H1 (cell line): Measurements from ENCODE around the gene KPNA6. TPM values are rescaled to one million over a fixed set of nuclear protein-coding genes. Genes with fewer than 3 reads are reported as not detected.

Source experiments
- CTCF ChIA-PET: fragments of 300-600 bp; sonication (Branson Sonifier 250); formaldehyde crosslinking; loops from one replicate; lab custom pipeline; 2021; ENCODE audit not compliant: partially characterized antibody; lab: Charles Lee
- POLR2A ChIA-PET: fragments of 300-600 bp; sonication (Branson Sonifier 250); formaldehyde crosslinking; loops from one replicate; lab custom pipeline; 2021; ENCODE audit warnings: inconsistent platforms; ENCODE audit not compliant: partially characterized antibody; lab: Charles Lee
- DNase-seq, 2 experiments: peaks; one replicate each; pipeline versions ENCODE4 v3.0.0 to v3.0.0-alpha.2; 2010 to 2022; ENCODE audit warnings: low spot score in 2 of 2, low read depth in 1 of 2, mixed read lengths in 1 of 2
- FAIRE-seq: peaks from 2 replicates; lab custom pipeline; 2011; peaks lifted over from hg19 to GRCh38; lab: Jason Lieb, UNC
- H2AFZ ChIP-seq: 2 replicates; pipeline ENCODE4 v1.8.1; 2012; ENCODE audit warnings: low read length, inconsistent platforms
- H2AK5ac ChIP-seq: 2 replicates; pipeline ENCODE4 v1.6.1; 2013; ENCODE audit warnings: low read depth, low read length
- H2BK120ac ChIP-seq: replicated peaks from 2 replicates; pipeline ENCODE3; 2013; ENCODE audit warnings: low read depth, low read length, inconsistent platforms
- H2BK12ac ChIP-seq: 2 replicates; pipeline ENCODE4 v1.6.1; 2013; ENCODE audit warnings: low read depth, low read length
- H2BK15ac ChIP-seq: 2 replicates; pipeline ENCODE4 v1.6.1; 2013; ENCODE audit warnings: low read length
- H2BK20ac ChIP-seq: 2 replicates; pipeline ENCODE4 v1.6.1; 2013; ENCODE audit warnings: low read length
- H2BK5ac ChIP-seq: 2 replicates; pipeline ENCODE4 v1.6.1; 2013; ENCODE audit warnings: low read depth, low read length
- H3K14ac ChIP-seq: 2 replicates; pipeline ENCODE4 v1.6.1; 2013; ENCODE audit warnings: inconsistent platforms; ENCODE audit not compliant: insufficient read length
- H3K18ac ChIP-seq: 2 replicates; pipeline ENCODE4 v1.6.1; 2013; ENCODE audit warnings: low read length; ENCODE audit errors: extremely low read depth
- H3K23ac ChIP-seq: 2 replicates; pipeline ENCODE4 v1.6.1; 2013; ENCODE audit warnings: inconsistent platforms; ENCODE audit not compliant: insufficient read length
- H3K23me2 ChIP-seq: 2 replicates; pipeline ENCODE4 v1.6.1; 2013; ENCODE audit warnings: low read depth, low read length
- H3K27ac ChIP-seq: 2 replicates; pipeline ENCODE4 v1.6.1; 2011; ENCODE audit warnings: low read depth, low read length, inconsistent platforms
- H3K27me3 ChIP-seq, 4 experiments: replicated peaks in 1 of 4; 1 replicate in 1 of 4; 2 replicates in 3 of 4; pipeline versions ENCODE4 v1.6.1 to v1.8.1; 2011 to 2013; ENCODE audit warnings: low read length in 3 of 4, mild to moderate bottlenecking in 3 of 4, inconsistent platforms in 2 of 4, mixed read lengths in 2 of 4, moderate library complexity in 1 of 4; ENCODE audit not compliant: control insufficient read depth in 3 of 4, insufficient read depth in 3 of 4; ENCODE audit errors: extremely low read depth in 1 of 4
- H3K36me3 ChIP-seq, 4 experiments: 2 replicates each; pipeline versions ENCODE4 v1.6.1 to v1.8.1; 2011 to 2013; ENCODE audit warnings: mild to moderate bottlenecking in 4 of 4, low read length in 3 of 4, moderate library complexity in 2 of 4, control low read depth in 1 of 4, inconsistent platforms in 1 of 4; ENCODE audit not compliant: insufficient read depth in 4 of 4, control insufficient read depth in 2 of 4
- H3K4ac ChIP-seq: replicated peaks from 2 replicates; pipeline ENCODE3; 2013; ENCODE audit warnings: low read length, low read depth, mixed read lengths, inconsistent platforms; ENCODE audit not compliant: insufficient read length
- H3K4me1 ChIP-seq, 4 experiments: replicated peaks in 1 of 4; 1 replicate in 1 of 4; 2 replicates in 3 of 4; pipeline versions ENCODE4 v1.6.1 to v1.8.1; 2011 to 2013; ENCODE audit warnings: low read length in 3 of 4, inconsistent platforms in 2 of 4, mixed read lengths in 1 of 4; ENCODE audit not compliant: insufficient read depth in 4 of 4, control insufficient read depth in 3 of 4
- H3K4me2 ChIP-seq, 2 experiments: 2 replicates each; pipeline versions ENCODE4 v1.6.1 to v1.8.1; 2011 to 2013; ENCODE audit warnings: low read depth in 2 of 2, low read length in 2 of 2, control low read depth in 1 of 2, inconsistent platforms in 1 of 2, mild to moderate bottlenecking in 1 of 2; ENCODE audit not compliant: insufficient read depth in 1 of 2
- H3K4me3 ChIP-seq, 4 experiments: fragments of 200-600, 300-600 bp in 1 of 4; sonication (generic), shearing (Covaris generic), sonication (Bioruptor Twin) in 1 of 4; 2 replicates each; pipeline versions ENCODE4 v1.5.1 to v1.8.1; 2011 to 2016; ENCODE audit warnings: low read length in 4 of 4, low read depth in 3 of 4, control low read depth in 2 of 4, inconsistent platforms in 2 of 4, mild to moderate bottlenecking in 2 of 4, mixed read lengths in 1 of 4, moderate library complexity in 1 of 4; ENCODE audit not compliant: insufficient read depth in 2 of 4; ENCODE audit errors: extremely low read depth in 1 of 4
- H3K56ac ChIP-seq: replicated peaks from 2 replicates; pipeline ENCODE3; 2013; ENCODE audit warnings: low read depth, mild to moderate bottlenecking, mixed read lengths, low read length, inconsistent platforms; ENCODE audit not compliant: insufficient read length
- H3K79me1 ChIP-seq: 2 replicates; pipeline ENCODE4 v1.6.1; 2013; ENCODE audit warnings: low read depth, low read length, control low read depth
- H3K79me2 ChIP-seq, 2 experiments: 2 replicates each; pipeline versions ENCODE4 v1.6.1 to v1.8.1; 2012 to 2013; ENCODE audit warnings: low read length in 2 of 2, mild to moderate bottlenecking in 2 of 2, inconsistent platforms in 1 of 2; ENCODE audit not compliant: insufficient read depth in 2 of 2, control insufficient read depth in 1 of 2
- H3K9ac ChIP-seq, 4 experiments: replicated peaks in 1 of 4; 1 replicate in 1 of 4; 2 replicates in 3 of 4; pipeline versions ENCODE4 v1.6.1 to v1.8.1; 2011 to 2013; ENCODE audit warnings: low read depth in 3 of 4, low read length in 3 of 4, control low read depth in 2 of 4, mild to moderate bottlenecking in 2 of 4, moderate library complexity in 2 of 4, inconsistent platforms in 1 of 4; ENCODE audit errors: extremely low read depth in 1 of 4
- H3K9me3 ChIP-seq, 2 experiments: 2 replicates each; pipeline versions ENCODE4 v1.6.1 to v1.8.1; 2012 to 2013; ENCODE audit warnings: mild to moderate bottlenecking in 2 of 2, moderate library complexity in 2 of 2, control low read depth in 1 of 2, inconsistent platforms in 1 of 2, low read depth in 1 of 2, low read length in 1 of 2, mixed read lengths in 1 of 2; ENCODE audit not compliant: insufficient read depth in 2 of 2
- H4K20me1 ChIP-seq, 2 experiments: replicated peaks in 1 of 2; 2 replicates each; pipeline versions ENCODE3 to v1.8.1; 2011 to 2013; ENCODE audit warnings: inconsistent platforms in 2 of 2, low read length in 2 of 2, mild to moderate bottlenecking in 1 of 2; ENCODE audit not compliant: insufficient read depth in 2 of 2, control insufficient read depth in 1 of 2
- H4K5ac ChIP-seq: 2 replicates; pipeline ENCODE4 v1.6.1; 2013; ENCODE audit warnings: low read length, low read depth, mixed read lengths, inconsistent platforms; ENCODE audit not compliant: insufficient read length
- H4K8ac ChIP-seq: 2 replicates; pipeline ENCODE4 v1.8.0; 2013; ENCODE audit warnings: mild to moderate bottlenecking, moderate library complexity, low read length, inconsistent platforms; ENCODE audit not compliant: insufficient read depth; ENCODE audit errors: extremely low read depth
- H4K91ac ChIP-seq: replicated peaks from 2 replicates; pipeline ENCODE3; 2013; ENCODE audit warnings: low read length, mixed read lengths, inconsistent platforms; ENCODE audit not compliant: insufficient read length
- ATF2 ChIP-seq: IDR thresholded peaks from 2 replicates; pipeline ENCODE4 v1.6.1; 2012; ENCODE audit warnings: low read length, inconsistent platforms
- BRCA1 ChIP-seq: IDR thresholded peaks from 2 replicates; pipeline ENCODE4 v1.6.1; 2012; ENCODE audit warnings: low read depth, low read length, improper control_type of control experiment
- CHD1 ChIP-seq: IDR thresholded peaks from 2 replicates; pipeline ENCODE4 v1.6.1; 2012; ENCODE audit warnings: low read depth, low read length, improper control_type of control experiment
- EP300 ChIP-seq, 2 experiments: IDR thresholded peaks; 1 replicate in 1 of 2; 2 replicates in 1 of 2; pipeline ENCODE4 v1.6.1; 2011 to 2012; ENCODE audit warnings: low read depth in 2 of 2, low read length in 2 of 2, mild to moderate bottlenecking in 2 of 2, borderline replicate concordance in 1 of 2, inconsistent platforms in 1 of 2, moderate library complexity in 1 of 2
- KDM1A ChIP-seq: fragments of 200-600, 300-600 bp; sonication (generic); IDR thresholded peaks from 2 replicates; pipeline ENCODE4 v1.7.1; 2016; ENCODE audit warnings: mild to moderate bottlenecking, low read length, borderline replicate concordance
- KDM5A ChIP-seq: fragments of 200-600 bp; IDR thresholded peaks from 2 replicates; pipeline ENCODE4 v1.7.1; 2012; ENCODE audit warnings: mild to moderate bottlenecking, low read length, inconsistent platforms, mixed read lengths
- POLR2AphosphoS5 ChIP-seq: IDR thresholded peaks from 2 replicates; pipeline ENCODE4 v1.6.1; 2011; ENCODE audit warnings: low read depth, low read length
- POU5F1 ChIP-seq: IDR thresholded peaks from 2 replicates; pipeline ENCODE4 v1.6.1; 2011; ENCODE audit warnings: low read depth, mild to moderate bottlenecking, low read length, moderate library complexity
- RNF2 ChIP-seq: fragments of 200-900, 300-1000 bp; sonication (generic); IDR thresholded peaks from 2 replicates; pipeline ENCODE4 v1.7.1; 2016; ENCODE audit warnings: borderline replicate concordance, low read depth, mild to moderate bottlenecking, antibody characterized with exemption, low read length; ENCODE audit not compliant: poor library complexity, severe bottlenecking; ENCODE audit errors: missing control alignments
- SIRT6 ChIP-seq: IDR thresholded peaks from one replicate; pipeline ENCODE4 v1.7.1; 2012; ENCODE audit warnings: low read length, inconsistent platforms
- SP1 ChIP-seq: IDR thresholded peaks from 2 replicates; pipeline ENCODE4 v1.6.1; 2011; ENCODE audit warnings: low read depth, low read length
- SP2 ChIP-seq: IDR thresholded peaks from 2 replicates; pipeline ENCODE4 v1.6.1; 2012; ENCODE audit warnings: mild to moderate bottlenecking, low read length, inconsistent platforms
- SP4 ChIP-seq: IDR thresholded peaks from 2 replicates; pipeline ENCODE4 v1.6.1; 2012; ENCODE audit warnings: low read length, inconsistent platforms
- polyA plus RNA-seq, 7 experiments: library from polyadenylated mRNA; depleted of rRNA in 3 of 7; stranded (reverse) in 5 of 7; unstranded in 2 of 7; fragments of >200 nt in 5 of 7; fragments of 200-250 nt in 2 of 7; gene quantifications; 1 replicate in 5 of 7; 2 replicates in 1 of 7; 4 replicates in 1 of 7; pipeline versions ENCODE4 v1.2.1 to v1.2.3, GENCODE V29; 2011 to 2013; ENCODE audit warnings: missing spikeins in 2 of 7, mixed read lengths in 2 of 7
- total RNA-seq: library from RNA; stranded (reverse); fragmentation: NEBNext Ultra II Directional; extraction: Animal tissue kit (Norgen Biotek cat#: 25700); gene quantifications from 2 replicates; pipeline ENCODE4 v1.2.1, GENCODE V29; 2021

Gene KPNA6
- total and polyA plus RNA-seq, 2 of the 8 experiments (the other 6 are each of a cell fraction or from before 2014, with no cell fraction given), result 24.2 to 120 TPM

- Histone ChIP-seq H2BK15ac (no peak overlapping the region), H3K23me2 (no peaks in the 10 kb centered on the region), H3K27me3 (no peaks in the 10 kb centered on the region), H2BK12ac (no peak overlapping the region), H3K14ac (no peak overlapping the region), H3K79me2 (no peaks in the 10 kb centered on the region), H3K4me1 (peaks cover 3 to 21% (median 11%) of the 10 kb centered on the region in 4 experiments), H2AFZ (no peak overlapping the region), H3K27ac (no peak overlapping the region), H4K20me1 (peaks cover 8 to 10% of the 10 kb centered on the region in 2 experiments), H3K56ac (no peak overlapping the region), H4K8ac (no peak overlapping the region), H2BK120ac (no peak overlapping the region), H3K79me1 (no peaks in the 10 kb centered on the region), H2BK5ac (no peak overlapping the region), H2BK20ac (no peak overlapping the region), H3K9ac (no peak overlapping the region), H4K91ac (no peak overlapping the region), H4K5ac (no peak overlapping the region), H3K36me3 (peaks cover 10 to 49% (median 24%) of the 10 kb centered on the region in 4 experiments; a peak in 7 of 8 replicates), H3K4ac (no peak overlapping the region), H3K4me3 (peak overlapping the region in 1 of 4 experiments; percentile 21; a peak in 2 of 8 replicates), H3K4me2 (peak overlapping the region in 1 of 2 experiments; percentile 16; a peak in 1 of 4 replicates), H3K18ac (no peak overlapping the region), H3K9me3 (no peaks in the 10 kb centered on the region), H3K23ac (no peak overlapping the region), H2AK5ac (no peak overlapping the region)
- DNase-seq (no peak), FAIRE-seq (peak; percentile 62)
- ChIA-PET POLR2A (interaction anchor here (0.7 to 4.9 kb wide), 7 partner anchors 9 to 117 kb away, joined by 3 to 64 read pairs (median 3); partner anchors contain the start of genes KHDRBS1 and TMEM39B), CTCF (interaction anchor here (0.6 to 3.0 kb wide), 6 partner anchors 12 to 180 kb away, joined by 3 to 22 read pairs (median 3); partner anchors contain the start of gene TMEM39B)
- TF ChIP-seq RNF2 (no peak), ATF2 (no peak), SP2 (no peak), KDM5A (no peak), SP1 (peak; percentile 62; the same call in 1 of the 2 replicates), SIRT6 (no peak), CHD1 (no peak), BRCA1 (no peak), POU5F1 (0 out of 2 replicates have a peak, but pooled peaks have one; percentile 8), KDM1A (no peak), SP4 (no peak), EP300 (IDR thresholded peaks at IDR 0.05; ENCODE audit: borderline replicate concordance in 1 of 2, low read depth in 2 of 2, low read length in 2 of 2) (no peak), POLR2AphosphoS5 (0 out of 2 replicates have a peak, but pooled peaks have one; percentile 41)
Observed at GRCh38 chr1:32060914-32061313, 46.9 kb upstream of the KPNA6 start.
